ENCODE results near the gene TUBA4A.

DNA sequence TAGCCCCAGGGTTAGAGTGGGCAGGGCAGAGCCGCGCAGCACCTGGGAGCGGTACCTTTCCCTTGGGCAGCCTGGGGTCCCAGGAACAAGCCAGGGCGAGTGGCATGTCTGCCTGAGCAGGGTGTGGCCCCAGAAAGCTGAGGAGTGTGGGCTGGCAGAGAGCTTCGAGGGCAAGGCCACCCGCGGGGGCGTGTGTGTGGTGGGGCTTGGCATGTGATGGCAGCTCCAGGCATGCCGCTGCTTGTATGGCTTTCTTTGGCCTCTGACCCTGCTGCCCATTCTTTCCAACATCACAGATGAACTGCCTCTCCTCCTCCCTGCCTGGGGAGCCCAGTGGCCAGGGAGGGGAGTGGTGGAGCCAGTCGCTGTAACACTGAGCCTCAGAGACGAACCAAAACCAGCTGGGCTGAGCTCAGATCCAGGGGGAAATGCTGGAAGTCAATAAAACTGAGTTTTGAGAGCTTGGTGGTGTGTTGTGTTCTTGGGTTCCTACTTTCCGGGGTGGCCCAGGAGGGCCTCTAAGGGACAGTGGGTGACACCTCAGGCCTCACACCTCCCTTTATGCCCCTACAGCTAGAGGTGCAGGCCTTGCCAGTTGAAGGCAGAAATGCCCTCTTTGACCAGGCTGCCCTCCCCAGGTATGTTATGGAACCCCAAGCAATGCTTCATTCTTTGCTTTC lies 32.9 kb upstream of the TUBA4A start:
- TF ChIP-seq GATA2 (IDR thresholded peaks at IDR 0.05; ENCODE audit: low read depth, low read length) (no peak), GATA3 (IDR thresholded peaks at IDR 0.05; ENCODE audit: low read depth, low read length) (no peak)
